Cerebellar nuclear complex (tissue), 1 donor: Measurements from ENCODE around the gene TRAPPC3L.

Experiments
- DNase-seq, 2 experiments: peaks; one replicate each; lab custom pipeline; 2025; lab: John Stamatoyannopoulos, UW

The TRAPPC3L gene

DNA sequence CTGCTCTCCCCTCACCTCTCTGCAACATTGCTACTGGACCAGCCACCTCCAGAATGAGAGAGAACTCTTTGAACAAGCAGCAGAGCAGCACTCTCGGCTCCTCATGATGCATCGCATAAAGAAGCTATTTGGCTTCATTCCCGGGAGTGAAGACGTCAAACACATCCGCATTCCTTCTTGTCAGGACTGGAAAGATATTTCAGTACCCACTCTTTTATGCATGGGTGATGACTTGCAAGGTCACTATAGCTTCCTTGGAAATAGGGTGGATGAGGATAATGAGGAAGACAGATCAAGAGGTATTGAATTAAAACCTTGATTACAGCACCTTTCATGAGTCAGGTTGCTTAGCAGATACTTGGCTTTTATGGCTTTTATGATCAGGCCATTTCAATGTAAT, 12.4 kb upstream of the TRAPPC3L start:
- no peak for DNase-seq

DNA sequence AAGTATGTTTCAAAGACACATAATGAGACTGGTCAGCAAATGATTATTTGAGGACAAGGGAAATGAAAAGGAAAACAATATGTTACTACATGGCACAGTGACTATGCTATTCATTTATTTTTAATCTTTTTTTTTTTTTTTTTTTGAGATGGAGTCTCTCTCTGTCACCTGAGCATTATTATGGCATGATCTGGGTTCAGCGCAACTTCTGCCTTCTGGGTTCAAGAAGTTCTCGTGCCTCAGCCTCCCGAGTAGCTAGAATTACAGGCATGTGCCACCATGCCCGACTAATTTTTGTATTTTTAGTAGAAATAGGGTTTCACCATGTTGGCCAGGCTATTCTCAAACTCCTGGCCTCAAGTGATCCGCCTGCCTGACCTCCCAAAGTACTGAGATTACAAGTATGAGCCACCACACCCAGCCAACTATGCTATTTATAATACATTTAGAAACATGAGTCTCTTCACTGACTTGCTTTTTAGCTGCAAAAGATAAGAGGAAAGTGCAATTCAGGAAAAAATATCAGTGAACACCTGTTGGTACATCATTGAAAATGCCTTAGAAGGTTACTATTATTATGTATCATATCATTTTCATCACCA, 11.4 kb upstream of the TRAPPC3L start:
- no peak for DNase-seq

DNA sequence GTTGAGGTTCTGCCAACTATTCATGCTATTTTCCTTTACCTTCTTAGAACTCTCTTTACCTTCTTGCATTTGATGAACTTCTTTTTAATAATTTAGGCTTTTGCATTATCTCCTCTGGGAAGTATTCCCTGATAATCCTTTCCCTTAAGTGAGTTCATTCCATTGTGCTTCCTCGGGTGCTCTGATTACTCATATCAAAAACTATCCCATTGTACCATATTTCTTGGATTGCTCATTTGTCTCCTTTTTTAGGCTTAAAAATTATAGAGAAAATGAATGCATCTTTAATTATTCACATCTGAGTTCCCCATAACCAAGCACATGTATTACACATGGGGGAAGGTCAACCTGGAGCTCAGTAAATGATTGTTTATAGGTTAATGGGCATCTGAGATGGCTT, 10.6 kb upstream of the TRAPPC3L start:
- DNase-seq = no peak

DNA sequence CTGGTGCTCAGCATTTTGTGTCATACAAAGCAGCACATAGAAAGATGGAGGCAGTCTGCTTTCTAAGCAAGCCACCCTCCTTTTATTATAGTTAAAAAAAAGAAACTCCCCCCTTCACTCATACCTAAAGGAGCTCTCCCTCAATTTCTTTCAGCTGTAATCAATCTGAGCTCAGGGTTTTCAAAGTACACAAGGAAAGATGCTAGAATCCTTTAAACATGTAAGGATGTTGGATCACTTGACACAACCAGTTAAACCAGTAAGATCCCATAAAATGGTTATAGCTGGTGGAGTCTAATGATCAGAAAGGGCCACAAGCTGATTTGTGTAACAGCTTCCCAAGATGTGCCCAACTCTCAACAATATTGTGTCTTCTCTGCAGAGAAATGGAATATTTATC, 8.0 kb upstream of the TRAPPC3L start, which contains the start of gene CALHM4:
CALHM4 (plus strand) TSS at position 301 of the 400 bp plus-strand sequence; CDS start at position 344, 43 bp downstream.
- no peak for DNase-seq

DNA sequence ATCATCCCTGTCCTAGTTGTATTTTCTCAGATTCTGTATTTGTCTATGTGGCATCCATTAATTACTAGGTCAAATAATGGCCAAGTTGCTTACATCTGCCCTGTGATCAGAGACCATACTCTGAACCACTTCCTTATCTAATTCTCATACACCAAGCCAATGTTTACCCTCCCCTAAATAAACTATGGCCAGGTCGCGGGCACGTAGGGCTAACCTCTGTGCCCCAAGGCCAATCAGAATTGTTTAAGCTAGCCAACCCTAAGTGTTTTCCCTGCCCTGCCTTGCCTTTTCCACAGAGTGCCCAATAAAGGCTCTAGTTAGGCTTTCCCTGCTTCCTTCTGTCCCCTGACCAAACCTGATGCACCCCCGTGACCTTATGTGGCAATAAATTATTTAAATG, 5.3 kb upstream of the TRAPPC3L start:
- no peak for DNase-seq

DNA sequence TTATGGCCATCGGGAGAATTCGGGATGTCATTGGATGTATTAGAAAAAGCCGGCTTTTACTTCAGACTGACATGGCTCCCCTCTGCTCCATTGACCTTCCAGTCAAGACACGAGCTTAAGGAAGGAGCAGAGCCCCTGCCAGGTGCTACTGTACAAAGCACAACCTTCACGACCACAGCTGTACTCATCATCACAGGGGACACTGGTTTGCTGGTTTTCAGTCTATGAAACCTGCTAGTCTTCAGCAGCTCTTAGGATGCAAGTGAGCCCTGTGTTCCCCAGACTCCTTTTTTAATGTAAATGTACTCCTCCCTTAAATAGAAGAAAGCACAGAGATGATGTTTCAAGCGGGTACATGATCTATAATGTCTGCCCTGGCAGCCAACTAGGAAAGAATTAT, 1.9 kb upstream of the TRAPPC3L start:
- DNase-seq = no peak

DNA sequence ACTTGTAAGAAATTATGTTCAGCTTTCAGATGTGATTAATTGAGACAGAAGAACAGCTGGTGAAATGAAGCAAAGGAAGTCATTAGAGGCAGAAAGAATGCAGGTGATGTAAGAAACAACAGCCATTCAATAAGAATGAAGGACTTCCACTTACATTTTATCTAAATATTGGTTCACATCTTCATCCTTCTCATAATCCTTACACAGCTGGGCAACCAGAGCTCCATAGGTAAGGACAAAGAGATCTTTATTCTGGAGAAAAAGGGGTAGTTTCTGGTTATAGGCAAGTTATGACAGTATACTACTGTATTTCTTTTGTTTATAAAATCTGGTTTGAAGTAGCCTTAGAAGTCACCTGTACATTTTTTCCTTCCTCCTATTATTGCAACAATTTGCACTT, 2.3 kb downstream of the TRAPPC3L start:
- DNase-seq = no peak

DNA sequence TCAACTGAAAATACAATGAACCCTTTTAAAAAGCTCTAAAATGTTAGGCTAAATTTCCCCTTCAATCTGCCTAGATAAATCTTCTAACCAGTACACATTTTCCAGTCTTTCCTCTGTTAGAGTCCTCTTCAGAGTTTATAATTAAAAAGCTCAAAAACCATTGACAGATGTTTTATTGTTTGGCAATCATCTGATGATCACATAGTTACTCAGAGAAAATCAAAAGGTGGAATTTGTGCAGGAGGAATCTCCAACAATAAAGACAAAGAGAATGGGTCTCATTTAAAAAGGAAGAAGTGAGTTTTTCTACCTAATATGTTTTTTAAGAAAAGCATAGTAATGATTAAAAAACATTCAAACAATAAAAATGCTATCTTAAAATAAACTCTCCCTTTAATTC, 3.1 kb downstream of the TRAPPC3L start:
- no peak for DNase-seq

DNA sequence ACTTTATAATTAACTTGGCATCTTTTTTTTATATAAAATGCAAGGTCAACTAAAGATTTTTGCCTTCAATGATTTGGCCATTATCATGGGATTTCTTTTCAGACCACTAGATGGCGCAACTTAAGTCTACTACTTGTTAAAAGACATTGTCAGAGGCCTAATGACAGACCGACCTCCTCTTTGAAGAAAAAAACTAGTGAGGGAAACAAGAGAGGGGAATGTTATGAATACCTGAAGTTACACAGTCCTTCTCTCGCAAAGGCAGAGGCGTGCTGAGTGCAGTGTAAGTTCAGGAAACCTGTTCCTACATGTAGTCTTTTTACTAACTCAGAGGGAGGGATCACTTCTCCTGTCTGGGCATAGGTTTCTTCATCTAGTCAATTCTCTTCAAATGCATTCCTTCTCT, 9.3 kb downstream of the TRAPPC3L start:
- no peak for DNase-seq

DNA sequence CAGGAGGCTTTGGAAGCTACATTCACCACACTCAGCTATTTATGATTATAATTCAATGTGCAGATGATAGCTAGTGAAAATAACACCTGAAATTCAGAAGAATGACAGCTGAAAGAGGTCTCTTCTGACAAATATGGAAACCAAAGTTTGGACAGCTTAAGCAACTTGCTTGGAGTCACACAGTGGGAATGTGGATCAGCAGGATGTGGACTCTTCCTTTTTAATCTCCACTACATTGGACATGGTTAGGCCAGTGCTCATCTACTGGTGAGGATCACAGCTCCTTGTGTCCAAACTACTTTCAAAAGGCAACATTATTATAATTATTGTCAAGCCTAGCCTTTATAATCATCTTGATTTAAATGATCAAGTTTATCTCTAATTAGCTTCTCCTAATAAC, 10.4 kb downstream of the TRAPPC3L start:
- no peak for DNase-seq

DNA sequence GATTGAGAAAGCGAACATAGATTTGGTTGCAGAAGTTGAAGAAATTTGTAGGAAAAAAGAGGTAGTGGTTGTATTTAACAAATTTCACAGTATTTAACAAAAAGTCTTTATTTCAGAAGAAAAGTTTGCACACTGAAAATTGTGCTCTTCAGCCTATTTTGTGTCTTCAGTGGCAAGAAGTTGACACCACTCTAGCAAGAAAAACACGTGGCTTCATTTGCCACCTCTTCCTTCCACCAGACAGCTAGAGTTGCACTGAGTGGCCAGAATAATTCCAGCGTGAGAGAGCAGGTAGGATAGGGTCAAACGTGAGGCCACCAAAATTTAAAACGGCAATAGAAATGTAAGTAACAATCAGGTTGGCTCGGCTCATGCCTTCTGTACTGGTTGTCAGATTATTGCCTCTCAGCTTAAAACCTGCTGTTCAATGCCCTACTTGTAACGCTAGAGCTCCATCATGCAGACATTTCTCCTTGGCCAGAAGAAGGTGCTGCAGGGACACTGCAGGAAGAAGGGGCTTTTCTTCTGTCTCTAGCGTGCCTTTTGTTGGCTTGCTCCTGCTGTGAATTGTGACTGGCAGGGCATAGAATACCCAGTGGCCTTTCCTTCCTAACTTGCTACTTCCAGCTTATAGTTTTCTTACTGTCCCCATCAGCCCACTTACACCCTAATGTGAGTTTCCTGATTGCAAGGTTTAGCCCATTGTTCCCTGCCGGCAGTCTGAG, 12.1 kb downstream of the TRAPPC3L start:
- DNase-seq = no peak

DNA sequence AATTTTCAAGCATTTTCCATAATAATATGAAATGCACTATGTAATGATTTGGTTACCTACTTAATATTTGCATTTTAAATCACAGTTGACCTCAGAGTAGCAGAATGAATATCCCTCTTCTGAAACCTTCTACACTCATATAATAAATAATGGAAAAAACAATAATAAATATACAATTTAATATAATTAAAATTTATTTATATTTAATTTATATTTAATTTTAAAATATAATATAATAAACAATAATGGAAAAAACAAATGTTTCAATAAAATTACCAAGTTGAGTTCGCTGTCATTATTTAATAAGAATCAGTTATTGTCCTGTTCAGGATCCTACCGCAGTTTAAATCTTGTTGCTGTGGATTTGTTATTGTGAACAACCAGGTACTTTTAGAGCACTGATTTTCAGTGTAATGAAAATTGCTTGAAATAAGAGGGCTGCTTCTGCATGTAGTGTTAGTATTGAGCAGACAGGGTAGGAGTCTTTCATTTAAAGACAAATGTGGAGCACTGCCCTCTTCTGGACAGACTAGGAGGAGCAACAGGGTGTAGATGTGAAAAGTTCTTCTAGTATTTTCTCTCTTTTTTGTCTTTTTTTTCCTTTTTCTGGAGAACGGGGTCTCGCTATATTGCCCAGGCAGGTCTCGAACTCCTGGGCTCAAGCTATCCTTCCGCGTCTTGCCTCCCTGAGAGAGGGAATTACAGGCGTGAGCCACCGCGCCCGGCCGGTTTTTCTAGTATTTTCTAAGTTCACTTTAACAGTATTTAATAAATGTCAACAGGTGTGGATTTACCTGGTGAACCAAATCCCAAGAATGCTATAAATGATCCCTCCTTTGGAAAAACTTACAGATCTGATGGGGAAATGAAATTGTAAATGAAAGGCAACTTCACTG, 13.6 kb downstream of the TRAPPC3L start:
- no peak for DNase-seq

DNA sequence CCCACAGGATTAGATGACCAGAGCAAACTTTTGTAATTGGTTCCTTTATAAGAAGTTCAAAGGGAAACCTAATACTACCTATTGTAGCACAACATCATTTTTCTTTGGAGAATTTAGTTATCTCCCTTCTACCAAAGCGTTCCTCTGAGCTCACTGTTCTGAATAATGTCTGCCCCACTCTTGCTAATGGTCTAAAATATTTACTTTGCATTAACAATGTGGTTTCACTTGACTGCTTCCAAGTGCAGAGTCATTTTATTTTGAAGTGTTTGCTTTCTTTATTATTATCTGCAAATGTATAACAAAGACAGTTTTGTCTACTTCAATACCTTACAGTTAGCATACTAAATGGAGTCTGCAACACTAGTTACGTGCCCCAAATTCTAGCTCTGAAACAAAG, 15.0 kb downstream of the TRAPPC3L start:
- DNase-seq = no peak

DNA sequence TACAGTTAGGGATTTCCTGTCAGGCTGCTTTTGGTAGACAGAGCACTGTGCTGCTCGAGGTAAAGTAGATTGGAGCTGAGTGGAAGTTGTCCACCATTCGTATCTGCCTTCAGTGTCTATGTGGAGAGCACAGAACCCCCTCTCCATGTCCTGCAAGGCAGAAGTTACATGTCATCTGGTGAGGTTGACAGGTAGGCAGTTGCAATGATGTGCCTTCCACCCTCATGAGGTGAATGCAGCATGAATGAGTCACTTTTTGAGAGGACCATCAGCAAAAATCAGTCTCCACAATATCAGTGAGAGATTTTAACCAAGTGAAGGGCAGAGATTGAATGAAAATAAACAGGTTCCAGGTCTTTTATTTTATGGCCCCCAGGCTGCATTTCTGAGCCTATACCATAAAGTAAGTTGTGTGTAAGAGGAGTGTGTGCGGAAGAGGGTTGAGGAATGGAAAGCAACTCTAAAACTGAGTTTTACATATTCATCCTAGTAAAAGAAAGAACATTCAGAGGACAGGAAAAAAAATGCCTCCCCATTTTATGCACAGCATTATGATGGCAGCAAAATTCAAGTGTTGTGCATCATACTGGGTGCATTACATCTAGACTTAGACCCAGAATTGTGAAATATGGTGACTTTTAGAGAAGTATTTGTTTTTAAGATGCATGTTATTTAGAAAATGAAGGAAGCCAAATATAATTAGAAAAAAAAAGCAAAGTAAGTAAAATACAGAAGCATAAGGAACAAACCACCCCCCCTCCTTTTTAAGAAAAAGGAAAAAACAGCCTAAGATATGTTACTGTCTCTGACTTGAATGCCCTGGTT, 15.8 kb downstream of the TRAPPC3L start:
- no peak for DNase-seq

DNA sequence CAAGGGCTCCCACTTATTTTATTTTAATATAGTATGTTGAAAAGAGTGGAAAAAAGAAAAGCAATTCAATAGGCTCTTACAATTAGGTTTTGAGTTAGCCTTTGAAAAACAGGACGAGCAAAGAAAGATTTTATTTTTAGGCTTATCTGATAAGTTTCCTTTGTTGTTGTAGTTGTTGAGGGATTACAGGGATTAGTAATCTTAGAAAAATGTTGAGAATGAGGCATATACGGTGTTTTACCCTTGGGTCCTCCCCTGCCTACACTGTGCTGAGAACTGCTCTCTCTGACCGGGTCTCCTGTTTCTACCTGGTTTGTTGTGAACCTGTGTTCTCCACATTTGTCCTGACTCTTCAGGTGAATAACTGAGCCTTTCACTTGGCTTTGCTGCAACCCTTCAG, 16.7 kb downstream of the TRAPPC3L start:
- DNase-seq = no peak

DNA sequence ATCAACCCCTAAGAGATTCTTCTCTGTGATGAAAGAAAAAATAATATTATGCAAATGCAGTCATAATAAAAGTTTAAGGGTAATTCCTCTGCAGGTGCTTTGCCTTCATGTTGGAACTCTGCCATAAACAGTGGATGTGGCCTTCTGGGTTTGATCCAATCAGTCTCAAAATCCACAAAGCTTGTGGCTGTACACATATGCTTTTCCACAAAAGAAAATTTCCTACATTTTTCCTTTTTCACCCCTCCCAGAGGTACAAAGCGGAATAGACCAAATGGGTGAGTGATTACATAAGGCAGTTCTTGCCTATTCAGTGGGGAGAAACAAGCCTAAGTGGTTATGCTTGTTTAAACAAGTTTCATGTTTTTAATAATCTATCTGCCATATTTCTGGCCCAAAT, 17.4 kb downstream of the TRAPPC3L start:
- DNase-seq = no peak

DNA sequence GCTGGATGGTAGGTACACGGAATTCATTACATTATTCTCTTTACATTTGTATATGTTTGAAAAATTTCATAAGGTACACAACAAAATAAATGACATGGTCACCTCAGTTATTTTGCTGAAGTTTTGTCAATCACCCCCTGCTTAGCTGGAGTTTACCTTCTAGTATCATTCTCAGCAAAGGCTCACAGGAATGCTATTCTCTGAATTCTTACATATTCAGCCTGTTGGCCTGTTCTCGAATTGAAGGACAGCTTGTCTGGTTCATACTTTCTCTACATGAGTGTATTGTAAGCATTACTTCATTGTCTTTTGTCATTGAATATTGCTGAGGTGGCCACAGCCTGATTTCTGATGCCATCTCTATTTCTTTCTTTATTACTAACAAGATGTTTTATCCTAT, 21.2 kb downstream of the TRAPPC3L start:
- no peak for DNase-seq

DNA sequence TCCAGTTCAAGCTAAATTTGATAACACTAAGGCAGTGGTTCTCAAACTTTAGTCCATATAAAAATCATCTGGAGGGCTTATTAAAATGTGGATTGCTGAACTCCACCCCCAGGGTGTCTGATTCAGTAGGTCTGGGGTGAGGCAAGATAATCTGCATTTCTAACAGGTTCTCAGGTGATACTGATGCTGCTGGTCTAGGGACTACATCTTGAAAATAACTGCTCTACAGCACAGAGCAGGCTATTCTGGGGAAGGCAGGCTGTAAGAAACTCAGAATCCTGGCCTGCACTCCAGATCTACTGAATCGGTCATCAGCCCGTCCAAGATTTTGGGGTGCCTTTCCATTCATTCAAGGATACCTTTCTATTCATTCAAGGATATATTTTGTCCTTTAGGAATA, 22.6 kb downstream of the TRAPPC3L start:
- no peak for DNase-seq

DNA sequence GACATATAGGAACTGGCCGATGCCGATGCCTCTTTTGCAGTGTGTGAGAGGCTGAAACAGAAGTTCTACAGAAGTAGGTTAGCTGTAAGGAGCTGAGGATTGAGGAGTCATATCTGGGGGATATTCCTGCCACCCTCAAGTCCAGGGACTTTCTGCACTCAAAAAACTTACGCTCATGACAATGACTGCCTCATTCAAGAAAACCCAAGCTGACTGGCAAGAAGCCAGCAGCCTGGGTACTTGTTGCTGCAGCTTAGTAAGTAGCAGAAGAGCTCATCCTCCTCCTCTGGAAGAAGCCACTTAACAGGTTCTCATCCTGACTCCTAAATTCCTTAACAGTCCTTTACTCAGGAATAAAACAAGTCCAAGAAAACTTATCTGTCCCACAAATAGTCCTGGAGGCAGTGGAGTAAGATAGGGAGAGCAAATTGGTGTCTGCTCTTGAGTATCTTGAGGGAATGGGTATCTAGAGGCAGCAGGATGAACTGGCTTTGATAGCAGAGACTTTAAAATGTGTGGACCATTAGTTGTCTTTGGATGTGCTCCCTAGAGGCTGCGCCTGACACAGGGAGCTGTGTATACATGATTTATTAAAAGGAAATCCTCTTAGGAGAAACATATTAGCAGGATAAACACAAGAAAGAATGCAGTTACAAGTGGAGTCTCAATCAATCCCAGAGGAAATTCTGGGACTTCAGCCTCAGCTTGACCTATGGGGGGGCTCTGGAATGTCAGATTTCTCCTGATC, 26.7 kb downstream of the TRAPPC3L start:
- no peak for DNase-seq

DNA sequence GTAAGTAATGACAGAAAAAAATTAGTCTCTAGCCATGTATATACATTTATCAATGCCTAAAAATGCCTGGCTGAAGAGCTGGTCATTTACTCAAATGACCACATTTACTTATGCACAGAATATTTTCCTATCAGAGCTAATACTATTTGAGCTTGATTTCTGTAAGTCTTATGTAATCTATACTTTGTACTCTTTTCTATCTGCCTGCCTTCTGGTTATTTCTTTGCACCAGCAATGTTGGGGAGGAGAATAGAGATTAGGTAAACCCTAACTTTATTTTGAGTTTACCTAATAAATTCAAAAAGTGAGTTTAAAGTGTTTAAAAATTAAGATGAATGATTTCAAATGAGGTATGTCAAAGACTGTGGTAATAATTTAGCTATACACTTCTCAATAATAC, 30.3 kb downstream of the TRAPPC3L start:
- DNase-seq = no peak

DNA sequence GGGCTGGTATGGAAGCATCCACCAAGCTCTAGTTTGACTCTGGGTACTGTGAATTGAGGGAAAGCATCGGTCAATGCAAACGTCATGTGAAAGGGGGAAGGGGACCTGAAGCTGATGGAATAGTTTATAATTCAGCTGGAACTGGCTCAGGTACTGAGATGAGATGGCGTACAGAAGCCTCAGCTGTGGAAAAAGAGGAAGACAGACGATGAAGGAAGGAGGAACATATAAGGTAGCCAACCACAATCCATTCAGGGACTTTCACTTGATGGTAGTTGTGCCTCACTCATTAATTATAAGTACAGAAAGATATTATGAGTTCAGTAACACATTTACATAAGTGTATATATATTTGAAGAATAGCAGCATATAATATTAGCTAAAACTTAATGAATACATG, 31.4 kb downstream of the TRAPPC3L start:
- no peak for DNase-seq
